ENCODE measurements around the gene SCGB1D4. TPM values are rescaled to one million over a fixed set of nuclear protein-coding genes. Genes with fewer than 3 reads are reported as not detected.

Gene SCGB1D4
- polyA plus RNA-seq, 2 of the 4 experiments (the other 2 are of a cell fraction), result not detected

DNA sequence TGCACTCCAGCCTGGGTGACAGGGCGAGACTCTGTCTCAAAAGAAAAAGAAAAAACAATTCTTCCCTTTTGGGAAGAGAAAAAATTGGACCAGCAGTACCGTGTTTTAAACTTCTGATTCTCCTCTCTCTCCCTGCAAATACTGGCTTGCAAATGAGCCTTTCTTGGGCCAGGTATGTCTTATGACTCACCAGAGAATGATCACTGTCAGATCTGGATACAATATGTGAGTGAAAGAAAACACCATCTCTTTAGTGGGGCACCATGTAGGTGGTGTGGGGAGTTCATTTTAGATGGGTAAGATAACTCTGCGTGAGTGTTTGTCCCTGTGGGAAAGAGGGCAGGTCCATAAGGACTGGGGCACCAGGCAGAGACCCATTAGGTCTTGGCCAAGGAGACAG is 31.3 kb downstream of the SCGB1D4 start:
- CTCF ChIA-PET, result interaction anchor here (0.9 to 1.9 kb wide), 4 partner anchors 43 to 96 kb away, joined by 3 to 5 read pairs (median 5); no protein-coding TSS in a partner anchor
- Histone ChIP-seq H3K4me1 (no peaks in the 10 kb centered on the region), H3K4me3 (no peak overlapping the region), H3K27ac (no peak overlapping the region), H3K9me3 (no peaks in the 10 kb centered on the region), H3K4me2 (no peak overlapping the region)
- 44% methylated on average over 3 of the region's 3 CpGs for WGBS (ENCODE audit: missing lambda C conversion rate)
- POLR2A ChIA-PET, result no interaction called here
- FAIRE-seq (no peak), ATAC-seq (no peak), DNase-seq (ENCODE audit: low read depth in 1 of 2, low spot score in 1 of 2) (no peak)
- TF ChIP-seq CHD2 (IDR thresholded peaks at IDR 0.05; ENCODE audit: low read length, partially characterized antibody), result no peak

DNA sequence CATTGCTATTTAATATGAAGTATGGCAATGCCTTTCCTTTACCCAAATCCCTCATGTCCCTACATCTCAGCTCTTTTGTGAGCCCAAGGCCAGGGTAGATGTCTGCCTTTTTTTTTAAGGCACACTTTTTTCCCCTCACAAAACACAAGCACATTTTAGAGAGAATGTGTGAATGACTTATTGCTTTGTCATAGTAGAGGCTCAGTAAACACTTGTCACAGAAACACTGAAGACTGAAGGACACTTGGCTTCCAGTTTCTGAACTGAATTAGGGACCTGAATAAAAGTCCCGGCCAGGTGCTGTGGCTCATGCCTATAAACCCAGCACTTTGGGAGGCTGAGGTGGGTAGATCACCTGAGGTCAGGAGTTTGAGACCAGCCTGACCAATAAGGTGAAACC is 31.8 kb downstream of the SCGB1D4 start:
- Histone ChIP-seq H3K9me3 (no peaks in the 10 kb centered on the region), H3K27ac (no peak overlapping the region), H3K4me2 (no peak overlapping the region), H3K4me1 (no peaks in the 10 kb centered on the region), H3K4me3 (no peak overlapping the region)
- ATAC-seq (no peak), DNase-seq (ENCODE audit: low read depth in 1 of 2, low spot score in 1 of 2) (no peak), FAIRE-seq (no peak)
- ChIA-PET POLR2A (no interaction called here), CTCF (interaction anchor here (0.9 to 1.5 kb wide), 3 partner anchors 44 to 96 kb away, joined by 4 to 5 read pairs (median 5); no protein-coding TSS in a partner anchor)
- TF ChIP-seq HDAC2 (IDR thresholded peaks at IDR 0.05) (no peak), ESRRA (IDR thresholded peaks at IDR 0.05; ENCODE audit: borderline replicate concordance, low read length) (no peak)
- TF ChIP-seq, protein P1, sequence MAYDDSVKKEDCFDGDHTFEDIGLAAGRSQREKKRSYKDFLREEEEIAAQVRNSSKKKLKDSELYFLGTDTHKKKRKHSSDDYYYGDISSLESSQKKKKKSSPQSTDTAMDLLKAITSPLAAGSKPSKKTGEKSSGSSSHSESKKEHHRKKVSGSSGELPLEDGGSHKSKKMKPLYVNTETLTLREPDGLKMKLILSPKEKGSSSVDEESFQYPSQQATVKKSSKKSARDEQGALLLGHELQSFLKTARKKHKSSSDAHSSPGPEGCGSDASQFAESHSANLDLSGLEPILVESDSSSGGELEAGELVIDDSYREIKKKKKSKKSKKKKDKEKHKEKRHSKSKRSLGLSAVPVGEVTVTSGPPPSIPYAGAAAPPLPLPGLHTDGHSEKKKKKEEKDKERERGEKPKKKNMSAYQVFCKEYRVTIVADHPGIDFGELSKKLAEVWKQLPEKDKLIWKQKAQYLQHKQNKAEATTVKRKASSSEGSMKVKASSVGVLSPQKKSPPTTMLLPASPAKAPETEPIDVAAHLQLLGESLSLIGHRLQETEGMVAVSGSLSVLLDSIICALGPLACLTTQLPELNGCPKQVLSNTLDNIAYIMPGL (CRISPR knock-in tag; IDR thresholded peaks at IDR 0.05; ENCODE audit: borderline replicate concordance), result no peak
- 38% methylated on average over 1 of the region's 1 CpG for WGBS (ENCODE audit: missing lambda C conversion rate)

DNA sequence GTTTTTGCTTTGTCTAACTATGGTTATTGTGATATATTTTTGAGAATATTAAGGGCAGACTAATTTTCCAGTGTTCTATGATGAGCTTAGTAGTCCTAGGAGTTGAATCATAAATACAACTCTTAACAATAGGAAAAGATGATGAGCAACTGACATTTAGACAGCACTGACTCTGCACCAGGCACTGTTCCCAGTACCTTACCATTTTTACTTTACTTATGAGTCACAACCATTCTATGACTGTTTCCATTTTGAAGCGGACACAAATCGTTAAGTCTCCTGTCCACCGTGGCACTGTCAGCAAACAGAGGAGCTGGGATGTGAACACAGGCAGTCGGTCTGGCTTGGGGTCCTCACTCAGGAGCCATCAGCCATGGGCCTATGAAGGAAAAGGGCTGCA is 32.3 kb downstream of the SCGB1D4 start:
- CTCF ChIA-PET, result interaction anchor here (0.7 to 1.5 kb wide), 4 partner anchors 44 to 95 kb away, joined by 3 to 5 read pairs (median 4); no protein-coding TSS in a partner anchor
- no peak for FAIRE-seq
- Histone ChIP-seq H3K27ac (no peak overlapping the region), H3K9me3 (no peaks in the 10 kb centered on the region), H3K4me3 (no peak overlapping the region), H3K4me2 (no peak overlapping the region), H3K4me1 (no peaks in the 10 kb centered on the region)
- ATAC-seq, result peak in 1 of 2 experiments; percentile 18; a peak in 1 of 6 replicates
- TF ChIP-seq RNF2 (IDR thresholded peaks at IDR 0.05; ENCODE audit: borderline replicate concordance, low read depth), result no peak
- TF ChIP-seq KDM1A (IDR thresholded peaks at IDR 0.05; ENCODE audit: low read depth), result no peak
- TF ChIP-seq HEYL (CRISPR knock-in tag; IDR thresholded peaks at IDR 0.05), result no peak
- TF ChIP-seq CBX8 (IDR thresholded peaks at IDR 0.05), result no peak
- no peak for TF ChIP-seq FOSL2 (IDR thresholded peaks at IDR 0.05)
- 0 out of 2 replicates have a peak, but pooled peaks have one; percentile 18 for TF ChIP-seq FOSL2 (CRISPR knock-in tag; IDR thresholded peaks at IDR 0.05)
- WGBS (ENCODE audit: missing lambda C conversion rate), result 10% methylated on average over 4 of the region's 4 CpGs
- POLR2A ChIA-PET, result no interaction called here
- no peak for DNase-seq (ENCODE audit: low read depth in 1 of 2, low spot score in 1 of 2)

DNA sequence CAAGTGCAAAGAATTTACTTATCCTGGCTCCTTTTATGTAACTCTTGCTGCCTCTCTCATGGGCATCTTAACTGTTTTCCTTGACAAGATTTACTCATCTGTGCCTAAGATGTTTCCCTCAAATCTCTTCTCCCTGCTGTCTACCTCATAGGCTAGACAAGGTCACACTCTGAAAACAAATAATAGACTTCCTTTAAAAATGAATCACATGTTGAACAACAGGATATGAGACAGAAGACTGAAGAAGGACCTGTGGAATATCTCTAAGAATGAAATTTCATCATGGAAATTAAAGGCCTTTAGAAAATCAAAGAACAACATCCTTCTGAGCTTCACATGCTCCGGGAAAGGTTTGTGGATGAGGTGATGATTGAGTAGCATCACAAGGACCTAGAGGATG is 34.9 kb downstream of the SCGB1D4 start:
- FAIRE-seq (no peak), DNase-seq (ENCODE audit: low read depth in 1 of 2, low spot score in 1 of 2) (no peak), ATAC-seq (no peak)
- CTCF ChIA-PET, result interaction anchor here (1.0 kb wide), 1 partner anchor 42 kb away, joined by 4 read pairs; no protein-coding TSS in a partner anchor
- TF ChIP-seq RFX5 (IDR thresholded peaks at IDR 0.05), result no peak
- TF ChIP-seq MAFK (IDR thresholded peaks at IDR 0.05; ENCODE audit: partially characterized antibody), result no peak
- no peak for TF ChIP-seq KDM1A (IDR thresholded peaks at IDR 0.05; ENCODE audit: low read depth)
- TF ChIP-seq GATA3 (IDR thresholded peaks at IDR 0.05; ENCODE audit: borderline replicate concordance), result no peak
- TF ChIP-seq CEBPB (IDR thresholded peaks at IDR 0.05), result no peak
- TF ChIP-seq EHF (CRISPR knock-in tag; IDR thresholded peaks at IDR 0.05), result no peak
- TF ChIP-seq HOXB5 (CRISPR knock-in tag; IDR thresholded peaks at IDR 0.05), result no peak
- TF ChIP-seq, protein P2, sequence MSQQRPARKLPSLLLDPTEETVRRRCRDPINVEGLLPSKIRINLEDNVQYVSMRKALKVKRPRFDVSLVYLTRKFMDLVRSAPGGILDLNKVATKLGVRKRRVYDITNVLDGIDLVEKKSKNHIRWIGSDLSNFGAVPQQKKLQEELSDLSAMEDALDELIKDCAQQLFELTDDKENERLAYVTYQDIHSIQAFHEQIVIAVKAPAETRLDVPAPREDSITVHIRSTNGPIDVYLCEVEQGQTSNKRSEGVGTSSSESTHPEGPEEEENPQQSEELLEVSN (IDR thresholded peaks at IDR 0.05; ENCODE audit: borderline replicate concordance, low read depth), result no peak
- no peak for TF ChIP-seq HDAC2 (IDR thresholded peaks at IDR 0.05)
- TF ChIP-seq EHMT2 (IDR thresholded peaks at IDR 0.05; ENCODE audit: low read depth), result no peak
- TF ChIP-seq ZFP36 (IDR thresholded peaks at IDR 0.05; ENCODE audit: borderline replicate concordance, partially characterized antibody), result no peak
- TF ChIP-seq, protein P3, sequence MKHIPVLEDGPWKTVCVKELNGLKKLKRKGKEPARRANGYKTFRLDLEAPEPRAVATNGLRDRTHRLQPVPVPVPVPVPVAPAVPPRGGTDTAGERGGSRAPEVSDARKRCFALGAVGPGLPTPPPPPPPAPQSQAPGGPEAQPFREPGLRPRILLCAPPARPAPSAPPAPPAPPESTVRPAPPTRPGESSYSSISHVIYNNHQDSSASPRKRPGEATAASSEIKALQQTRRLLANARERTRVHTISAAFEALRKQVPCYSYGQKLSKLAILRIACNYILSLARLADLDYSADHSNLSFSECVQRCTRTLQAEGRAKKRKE (CRISPR knock-in tag; IDR thresholded peaks at IDR 0.05; ENCODE audit: low read depth), result no peak
- TF ChIP-seq RARB (CRISPR knock-in tag; IDR thresholded peaks at IDR 0.05), result no peak
- no peak for TF ChIP-seq NFE2L2 (conservative IDR thresholded peaks at IDR 0.05; ENCODE audit: low read length)
- TF ChIP-seq RCOR1 (IDR thresholded peaks at IDR 0.05; ENCODE audit: low read depth, low read length), result no peak
- no peak for TF ChIP-seq ESRRA (IDR thresholded peaks at IDR 0.05; ENCODE audit: borderline replicate concordance, low read length)
- TF ChIP-seq, protein P4, sequence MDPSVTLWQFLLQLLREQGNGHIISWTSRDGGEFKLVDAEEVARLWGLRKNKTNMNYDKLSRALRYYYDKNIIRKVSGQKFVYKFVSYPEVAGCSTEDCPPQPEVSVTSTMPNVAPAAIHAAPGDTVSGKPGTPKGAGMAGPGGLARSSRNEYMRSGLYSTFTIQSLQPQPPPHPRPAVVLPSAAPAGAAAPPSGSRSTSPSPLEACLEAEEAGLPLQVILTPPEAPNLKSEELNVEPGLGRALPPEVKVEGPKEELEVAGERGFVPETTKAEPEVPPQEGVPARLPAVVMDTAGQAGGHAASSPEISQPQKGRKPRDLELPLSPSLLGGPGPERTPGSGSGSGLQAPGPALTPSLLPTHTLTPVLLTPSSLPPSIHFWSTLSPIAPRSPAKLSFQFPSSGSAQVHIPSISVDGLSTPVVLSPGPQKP (IDR thresholded peaks at IDR 0.05; ENCODE audit: low read depth, low read length), result no peak
- WGBS (ENCODE audit: missing lambda C conversion rate), result 64% methylated on average over 1 of the region's 1 CpG
- no peak overlapping the region for H3K4me3 ChIP-seq
- no peak overlapping the region for H3K4me2 ChIP-seq
- no peaks in the 10 kb centered on the region for H3K9me3 ChIP-seq
- no peak overlapping the region for H3K27ac ChIP-seq
- no peaks in the 10 kb centered on the region for H3K4me1 ChIP-seq
- POLR2A ChIA-PET, result no interaction called here

All from A549 (cell line).